CD14-positive monocyte (primary cell): Measurements from ENCODE around the gene ASCC2. TPM values are rescaled to one million over a fixed set of nuclear protein-coding genes. Genes with fewer than 3 reads are reported as not detected.

Experiments used
- DNase-seq, 3 donors: peaks; one replicate each; pipeline ENCODE4 v3.0.0-alpha.2; 2011 to 2022
- H2AFZ ChIP-seq: 2 replicates; pipeline ENCODE4 v1.6.0; 2012; ENCODE audit warnings: mild to moderate bottlenecking, low read depth, low read length, inconsistent platforms; ENCODE audit not compliant: insufficient read depth, poor library complexity, severe bottlenecking
- H3K27ac ChIP-seq, 2 donors: 1 replicate in 1 of 2; 2 replicates in 1 of 2; pipeline ENCODE4 v1.5.1; 2012 to 2013; ENCODE audit warnings: low read length in 2 of 2, control low read depth in 1 of 2, inconsistent platforms in 1 of 2, low read depth in 1 of 2, mild to moderate bottlenecking in 1 of 2
- H3K27me3 ChIP-seq, 2 donors: one replicate each; pipeline versions ENCODE4 v1.6.0 to v1.6.1; 2011 to 2013; ENCODE audit warnings: low read length in 2 of 2; ENCODE audit not compliant: control insufficient read depth in 2 of 2, insufficient read depth in 2 of 2
- H3K36me3 ChIP-seq, 2 donors: replicated peaks in 1 of 2; 1 replicate in 1 of 2; 2 replicates in 1 of 2; pipeline versions ENCODE4 v1.5.1 to v1.6.1; 2012 to 2013; ENCODE audit warnings: low read length in 2 of 2, control low read depth in 1 of 2, inconsistent platforms in 1 of 2, mild to moderate bottlenecking in 1 of 2; ENCODE audit not compliant: insufficient read depth in 2 of 2, control insufficient read depth in 1 of 2
- H3K4me1 ChIP-seq, 2 donors: 1 replicate in 1 of 2; 2 replicates in 1 of 2; pipeline versions ENCODE4 v1.5.1 to v1.6.1; 2012 to 2013; ENCODE audit warnings: low read length in 2 of 2, control low read depth in 1 of 2, inconsistent platforms in 1 of 2, mild to moderate bottlenecking in 1 of 2, moderate library complexity in 1 of 2; ENCODE audit not compliant: insufficient read depth in 2 of 2, control insufficient read depth in 1 of 2
- H3K4me2 ChIP-seq: replicated peaks from 2 replicates; pipeline ENCODE3; 2012; ENCODE audit warnings: low read length, moderate library complexity, mild to moderate bottlenecking; ENCODE audit not compliant: poor library complexity, severe bottlenecking; ENCODE audit errors: extremely low read depth
- H3K4me3 ChIP-seq, 3 experiments: fragments of 200-600 bp in 1 of 3; sonication (generic) in 1 of 3; replicated peaks in 1 of 3; 1 replicate in 2 of 3; 2 replicates in 1 of 3; pipeline ENCODE4 v1.5.1; 2011 to 2013; ENCODE audit warnings: low read length in 3 of 3, mild to moderate bottlenecking in 3 of 3, control low read depth in 2 of 3, low read depth in 2 of 3, inconsistent platforms in 1 of 3, moderate library complexity in 1 of 3
- H3K79me2 ChIP-seq: 2 replicates; pipeline ENCODE4 v1.6.0; 2012; ENCODE audit warnings: mild to moderate bottlenecking, control low read depth, inconsistent platforms, low read length, moderate library complexity; ENCODE audit not compliant: insufficient read depth
- H3K9ac ChIP-seq: 2 replicates; pipeline ENCODE4 v1.6.0; 2017; ENCODE audit warnings: low read length, mild to moderate bottlenecking; ENCODE audit not compliant: insufficient read depth, poor library complexity, severe bottlenecking
- H3K9me3 ChIP-seq, 2 donors: replicated peaks in 1 of 2; 1 replicate in 1 of 2; 2 replicates in 1 of 2; pipeline versions ENCODE4 v1.5.1 to v1.6.1; 2012 to 2013; ENCODE audit warnings: low read length in 2 of 2, control low read depth in 1 of 2; ENCODE audit not compliant: control insufficient read depth in 1 of 2, insufficient read depth in 1 of 2
- H4K20me1 ChIP-seq: 2 replicates; pipeline ENCODE4 v1.6.0; 2012; ENCODE audit warnings: mild to moderate bottlenecking, low read length, control low read depth, moderate library complexity; ENCODE audit not compliant: insufficient read depth
- H3K27ac Mint-ChIP-seq, 7 donors: one replicate each; pipeline ENCODE4 v1.8.0; 2020; ENCODE audit warnings: mild to moderate bottlenecking in 7 of 7, mixed read lengths in 7 of 7, moderate library complexity in 6 of 7, inconsistent platforms in 2 of 7
- H3K27me3 Mint-ChIP-seq, 3 donors: one replicate each; pipeline ENCODE4 v1.8.0; 2021 to 2022; ENCODE audit warnings: low read depth in 3 of 3, mild to moderate bottlenecking in 3 of 3, mixed read lengths in 3 of 3, moderate library complexity in 3 of 3, inconsistent platforms in 1 of 3
- H3K36me3 Mint-ChIP-seq, 2 donors: one replicate each; pipeline ENCODE4 v1.8.0; 2020; ENCODE audit warnings: mixed read lengths in 2 of 2, inconsistent platforms in 1 of 2, mild to moderate bottlenecking in 1 of 2
- H3K4me1 Mint-ChIP-seq: one replicate; pipeline ENCODE4 v1.8.0; 2020; ENCODE audit warnings: mild to moderate bottlenecking, mixed read lengths
- H3K4me3 Mint-ChIP-seq, 2 donors: one replicate each; pipeline ENCODE4 v1.8.0; 2020; ENCODE audit warnings: mild to moderate bottlenecking in 2 of 2, mixed read lengths in 2 of 2, moderate library complexity in 1 of 2
- H3K9me3 Mint-ChIP-seq, 7 donors: one replicate each; pipeline ENCODE4 v1.8.0; 2020 to 2022; ENCODE audit warnings: mixed read lengths in 7 of 7, mild to moderate bottlenecking in 6 of 7, moderate library complexity in 6 of 7, inconsistent platforms in 2 of 7
- CTCF ChIP-seq: fragments of 200-600 bp; IDR thresholded peaks from one replicate; pipeline ENCODE4 v1.8.0; 2022; ENCODE audit warnings: antibody characterized with exemption, mild to moderate bottlenecking
- WGBS: methylation state at CpG from one replicate; pipeline ENCODE4 v1.1.5; 2013; ENCODE audit warnings: missing lambda C conversion rate; ENCODE audit not compliant: insufficient coverage; 5-methylcytosine and 5-hydroxymethylcytosine counted together
- intact Hi-C, 2 donors: fragments of 100-400 bp; cut with micrococcal nuclease; formaldehyde crosslinking; loops; one replicate each; pipeline versions ENCODE4 v1.15.0 to v1.15.1; 2023
- polyA plus RNA-seq, 3 donors: library from polyadenylated mRNA; depleted of rRNA in 1 of 3; unstranded in 2 of 3; stranded (reverse) in 1 of 3; fragments of 300-500 nt in 2 of 3; fragments of >200 nt in 1 of 3; fragmentation: Illumina TruSeq in 2 of 3; gene quantifications; 1 replicate in 2 of 3; 2 replicates in 1 of 3; pipeline ENCODE4 v1.2.3, GENCODE V29; 2012 to 2021

Gene ASCC2
- polyA plus RNA-seq, 3 donors: 23.8 to 77.2 (median 39.6) TPM

GRCh38 chr22:29872989-29873388 lies 34.9 kb upstream of the ASCC2 start:
- H3K4me3 ChIP-seq: peak overlapping the region in 1 of 3 experiments; percentile 6
- 0% methylated on average over 3 of the region's 5 CpGs for WGBS
- Mint-ChIP-seq H3K4me3 (no peak overlapping the region), H3K4me1 (peaks cover 34% of the 10 kb centered on the region), H3K27ac (peak overlapping the region; percentile 54 to 90 (median 84)), H3K27me3 (peaks cover 0 to 2% (median 2%) of the 10 kb centered on the region in 3 donors), H3K36me3 (no peaks in the 10 kb centered on the region), H3K9me3 (peaks cover 0 to 2% (median 0%) of the 10 kb centered on the region in 7 donors)
- peak overlapping the region; percentile 19 to 65 for H3K27ac ChIP-seq
- no peak overlapping the region for H3K9ac ChIP-seq
- TF ChIP-seq CTCF: no peak
- H3K4me2 ChIP-seq: peak overlapping the region; percentile 29
- H4K20me1 ChIP-seq: no peaks in the 10 kb centered on the region
- intact Hi-C loops: no loop called here
- no peaks in the 10 kb centered on the region for H3K9me3 ChIP-seq
- H3K79me2 ChIP-seq: no peaks in the 10 kb centered on the region
- peaks cover 26 to 27% of the 10 kb centered on the region in 2 donors for H3K4me1 ChIP-seq
- DNase-seq: peak; percentile 71 to 89 (median 82)
- H3K36me3 ChIP-seq: no peaks in the 10 kb centered on the region
- no peaks in the 10 kb centered on the region for H3K27me3 ChIP-seq
- no peak overlapping the region for H2AFZ ChIP-seq

DNA sequence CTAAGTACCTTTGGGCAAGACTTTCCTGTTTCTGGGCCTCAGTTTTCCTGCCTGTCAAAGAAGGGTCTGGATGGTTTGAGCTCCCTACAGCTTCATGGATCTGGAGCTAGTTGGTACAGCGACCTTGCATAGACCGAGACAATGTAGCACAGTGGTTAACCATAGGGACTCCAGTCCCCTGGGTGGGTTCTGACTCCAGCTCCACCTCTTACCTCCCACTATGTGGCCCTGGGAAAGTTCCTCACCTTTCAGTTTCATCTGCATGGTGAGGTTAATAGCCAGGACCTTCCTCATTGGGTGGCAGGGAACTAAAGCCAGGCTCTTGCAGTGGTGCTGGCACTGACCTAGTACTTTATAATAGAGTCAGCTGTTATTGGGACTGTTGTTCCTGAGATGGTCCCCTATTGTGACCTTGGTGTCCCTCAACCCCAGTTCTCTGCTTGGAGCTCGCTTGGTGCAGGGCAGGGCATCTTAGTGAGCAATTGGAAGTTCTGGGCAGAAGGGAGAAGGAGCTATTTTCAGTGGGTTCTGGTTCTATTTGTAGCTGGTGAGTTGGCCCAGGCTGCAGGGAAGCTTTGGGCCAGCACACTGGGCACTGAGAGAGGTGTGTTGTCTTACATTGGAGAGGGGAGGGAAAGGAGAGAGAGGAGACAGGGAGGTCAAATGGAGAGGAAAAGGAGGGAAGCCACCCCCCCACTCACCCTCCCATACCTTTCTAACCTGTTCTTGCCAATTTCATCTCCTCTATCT lies 34.2 kb upstream of the ASCC2 start:
- peak overlapping the region in 1 of 2 donors; percentile 65 for H3K27ac ChIP-seq
- no peak overlapping the region for H3K9ac ChIP-seq
- H4K20me1 ChIP-seq: no peaks in the 10 kb centered on the region
- Mint-ChIP-seq H3K27me3 (peaks cover 0 to 4% (median 3%) of the 10 kb centered on the region in 3 donors), H3K4me3 (peak overlapping the region in 1 of 2 donors; percentile 65), H3K36me3 (no peaks in the 10 kb centered on the region), H3K9me3 (peaks cover 0 to 2% (median 0%) of the 10 kb centered on the region in 7 donors), H3K27ac (peak overlapping the region; percentile 54 to 86 (median 73)), H3K4me1 (peaks cover 31% of the 10 kb centered on the region)
- peak overlapping the region; percentile 29 for H3K4me2 ChIP-seq
- no peaks in the 10 kb centered on the region for H3K27me3 ChIP-seq
- no peaks in the 10 kb centered on the region for H3K79me2 ChIP-seq
- H3K9me3 ChIP-seq: no peaks in the 10 kb centered on the region
- H2AFZ ChIP-seq: no peak overlapping the region
- WGBS: 100% methylated on average over 1 of the region's 3 CpGs
- H3K4me3 ChIP-seq: peak overlapping the region in 1 of 3 experiments; percentile 6
- peak in 1 of 3 donors; percentile 20 for DNase-seq
- intact Hi-C loops: no loop called here
- no peak for TF ChIP-seq CTCF
- peaks cover 27 to 30% of the 10 kb centered on the region in 2 donors for H3K4me1 ChIP-seq
- no peaks in the 10 kb centered on the region for H3K36me3 ChIP-seq
